BJ (cell line): Measurements from ENCODE around the gene PTGFRN. TPM values are rescaled to one million over a fixed set of nuclear protein-coding genes. Genes with fewer than 3 reads are reported as not detected.

Experiments used
- CTCF ChIA-PET: fragments of 350-600 bp; formaldehyde crosslinking; extraction: SDS; loops from one replicate; lab custom pipeline; 2021; ENCODE audit warnings: antibody characterized with exemption, inconsistent platforms; lab: Yijun Ruan, JAX
- POLR2A ChIA-PET: fragments of 300-600 bp; sonication (Branson Sonifier 250); formaldehyde crosslinking; extraction: SDS; loops from one replicate; lab custom pipeline; 2021; ENCODE audit warnings: antibody characterized with exemption; lab: Charles Lee
- DNase-seq: peaks from one replicate; pipeline ENCODE4 v3.0.0-alpha.2; 2011; ENCODE audit warnings: low read depth
- H3K27me3 ChIP-seq: 2 replicates; pipeline ENCODE4 v1.6.0; 2011; ENCODE audit warnings: low read length; ENCODE audit not compliant: control insufficient read depth, insufficient read depth
- H3K36me3 ChIP-seq: 2 replicates; pipeline ENCODE4 v1.5.1; 2011; ENCODE audit warnings: low read length; ENCODE audit not compliant: control insufficient read depth, insufficient read depth
- H3K4me3 ChIP-seq: 2 replicates; pipeline ENCODE4 v1.5.1; 2011; ENCODE audit warnings: low read depth, mild to moderate bottlenecking, control low read depth, low read length
- polyA plus RNA-seq: library from polyadenylated mRNA; depleted of rRNA; stranded (reverse); fragments of >200 nt; gene quantifications from 2 replicates; pipeline ENCODE4 v1.2.3, GENCODE V29; 2011
- TF ChIP-seq, protein P1 (sequence below): IDR thresholded peaks from 2 replicates; pipeline ENCODE4 v1.5.1; 2011; ENCODE audit warnings: low read depth, mild to moderate bottlenecking, control low read depth, inconsistent platforms, low read length, moderate library complexity; ENCODE audit not compliant: insufficient read depth

Gene PTGFRN
- polyA plus RNA-seq, 1 experiment, result 3.1 TPM

- CTCF ChIA-PET, result no interaction called here
- POLR2A ChIA-PET, result no interaction called here
- no peaks in the 10 kb centered on the region; the same call in 1 of the 2 replicates for H3K27me3 ChIP-seq
- TF ChIP-seq, protein P1, sequence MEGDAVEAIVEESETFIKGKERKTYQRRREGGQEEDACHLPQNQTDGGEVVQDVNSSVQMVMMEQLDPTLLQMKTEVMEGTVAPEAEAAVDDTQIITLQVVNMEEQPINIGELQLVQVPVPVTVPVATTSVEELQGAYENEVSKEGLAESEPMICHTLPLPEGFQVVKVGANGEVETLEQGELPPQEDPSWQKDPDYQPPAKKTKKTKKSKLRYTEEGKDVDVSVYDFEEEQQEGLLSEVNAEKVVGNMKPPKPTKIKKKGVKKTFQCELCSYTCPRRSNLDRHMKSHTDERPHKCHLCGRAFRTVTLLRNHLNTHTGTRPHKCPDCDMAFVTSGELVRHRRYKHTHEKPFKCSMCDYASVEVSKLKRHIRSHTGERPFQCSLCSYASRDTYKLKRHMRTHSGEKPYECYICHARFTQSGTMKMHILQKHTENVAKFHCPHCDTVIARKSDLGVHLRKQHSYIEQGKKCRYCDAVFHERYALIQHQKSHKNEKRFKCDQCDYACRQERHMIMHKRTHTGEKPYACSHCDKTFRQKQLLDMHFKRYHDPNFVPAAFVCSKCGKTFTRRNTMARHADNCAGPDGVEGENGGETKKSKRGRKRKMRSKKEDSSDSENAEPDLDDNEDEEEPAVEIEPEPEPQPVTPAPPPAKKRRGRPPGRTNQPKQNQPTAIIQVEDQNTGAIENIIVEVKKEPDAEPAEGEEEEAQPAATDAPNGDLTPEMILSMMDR, result no peak
- no peak overlapping the region for H3K4me3 ChIP-seq
- no peak for DNase-seq
- no peaks in the 10 kb centered on the region for H3K36me3 ChIP-seq
Measured at GRCh38 chr1:117014209-117014608, 104.5 kb downstream of the PTGFRN start.

DNA sequence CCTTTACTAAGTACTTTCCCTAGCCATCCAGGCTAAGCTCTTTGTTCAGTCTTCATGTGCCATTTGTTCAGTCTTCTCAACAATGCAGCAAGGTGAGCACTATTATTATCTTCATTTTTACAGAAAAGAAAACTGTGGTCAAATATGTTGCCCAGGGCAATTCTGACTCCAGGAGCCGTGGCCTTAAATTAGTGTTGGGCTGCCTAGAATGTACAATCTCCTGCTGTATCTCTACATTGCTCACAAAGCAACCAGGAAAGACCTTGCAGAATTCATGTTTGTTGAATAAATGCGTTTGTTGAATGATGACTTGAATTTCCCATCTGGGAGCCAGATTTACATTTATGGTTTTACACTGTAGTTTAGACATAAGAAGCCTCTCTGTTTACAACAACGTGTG, 106.0 kb downstream of the PTGFRN start:
- Histone ChIP-seq H3K4me3 (no peak overlapping the region), H3K27me3 (no peaks in the 10 kb centered on the region; the same call in 1 of the 2 replicates), H3K36me3 (no peaks in the 10 kb centered on the region)
- TF ChIP-seq, protein P1, result no peak
- POLR2A ChIA-PET, result no interaction called here
- CTCF ChIA-PET, result no interaction called here
- no peak for DNase-seq

DNA sequence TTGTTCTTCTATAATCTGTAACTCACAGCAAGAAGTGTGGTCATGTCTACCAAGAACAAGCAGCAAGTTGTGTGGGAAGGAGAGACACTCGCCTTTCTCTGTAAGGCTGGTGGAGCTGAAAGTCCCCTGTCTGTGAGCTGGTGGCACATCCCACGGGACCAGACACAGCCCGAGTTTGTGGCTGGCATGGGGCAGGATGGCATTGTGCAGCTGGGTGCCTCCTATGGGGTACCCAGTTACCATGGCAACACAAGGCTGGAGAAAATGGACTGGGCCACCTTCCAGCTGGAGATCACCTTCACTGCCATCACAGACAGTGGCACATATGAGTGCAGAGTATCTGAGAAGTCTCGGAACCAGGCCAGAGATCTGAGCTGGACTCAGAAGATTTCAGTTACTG, 107.3 kb downstream of the PTGFRN start:
- no peak for DNase-seq
- Histone ChIP-seq H3K4me3 (no peak overlapping the region), H3K36me3 (no peaks in the 10 kb centered on the region), H3K27me3 (no peaks in the 10 kb centered on the region)
- ChIA-PET POLR2A (no interaction called here), CTCF (no interaction called here)
- TF ChIP-seq, protein P1, result no peak

GRCh38 chr1:117017648-117018047, 107.9 kb downstream of the PTGFRN start:
- POLR2A ChIA-PET, result no interaction called here
- no peak for DNase-seq
- H3K36me3 ChIP-seq, result no peaks in the 10 kb centered on the region
- TF ChIP-seq, protein P1, result no peak
- no peak overlapping the region for H3K4me3 ChIP-seq
- CTCF ChIA-PET, result no interaction called here
- H3K27me3 ChIP-seq, result no peaks in the 10 kb centered on the region

- Histone ChIP-seq H3K4me3 (no peak overlapping the region), H3K36me3 (no peaks in the 10 kb centered on the region), H3K27me3 (no peaks in the 10 kb centered on the region)
- DNase-seq, result no peak
- ChIA-PET CTCF (interaction anchor here (1.2 kb wide), 1 partner anchor 10 kb away, joined by 3 read pairs; no protein-coding TSS in a partner anchor), POLR2A (no interaction called here)
- TF ChIP-seq, protein P1, result no peak
Measured at GRCh38 chr1:117020526-117021156, 110.9 kb downstream of the PTGFRN start.
